ENCODE results near the gene CALHM3. TPM values are rescaled to one million over a fixed set of nuclear protein-coding genes. Genes with fewer than 3 reads are reported as not detected.
"Not testable (repeated sequence)": the region's sequence is repeated elsewhere in the genome, so short reads cannot be mapped to it uniquely, and the experiment has no call there.

The CALHM3 gene
- polyA plus RNA-seq, 1 donor, result not detected

GRCh38 chr10:103502849-103503660 is 24.0 kb upstream of the CALHM3 start:
- no peak for DNase-seq

GRCh38 chr10:103501186-103501585 is 22.1 kb upstream of the CALHM3 start:
- DNase-seq, result no peak

GRCh38 chr10:103500481-103500880 is 21.4 kb upstream of the CALHM3 start:
- no peak for DNase-seq

- no peak for DNase-seq
These were observed 20.8 kb upstream of the CALHM3 start for GRCh38 chr10:103499881-103500280.

GRCh38 chr10:103498936-103499638 is 20.0 kb upstream of the CALHM3 start:
- DNase-seq, result no peak

GRCh38 chr10:103497161-103497915 is 18.3 kb upstream of the CALHM3 start:
- DNase-seq, result no peak

- DNase-seq, result no peak
These were observed 16.3 kb upstream of the CALHM3 start for GRCh38 chr10:103495321-103495720.

- DNase-seq, result no peak
These were observed 15.2 kb upstream of the CALHM3 start for GRCh38 chr10:103493916-103494877.

- DNase-seq, result peak; percentile 52
These were observed 14.4 kb upstream of the CALHM3 start, which contains the start of gene NEURL1 for GRCh38 chr10:103493362-103493915. NEURL1 (plus strand) TSS chr10:103493705; CDS start chr10:103494388, 683 bp downstream.

GRCh38 chr10:103492655-103493261 is 13.7 kb upstream of the CALHM3 start:
- DNase-seq, result no peak

- peak; percentile 46 for DNase-seq
These were observed 12.8 kb upstream of the CALHM3 start for GRCh38 chr10:103491729-103492364.

GRCh38 chr10:103490986-103491314 is 11.9 kb upstream of the CALHM3 start:
- no peak for DNase-seq

- no peak for DNase-seq
These were observed 8.3 kb upstream of the CALHM3 start for GRCh38 chr10:103487410-103487708.

- DNase-seq, result not testable (repeated sequence)
These were observed 7.8 kb upstream of the CALHM3 start for GRCh38 chr10:103486635-103487409.

GRCh38 chr10:103481974-103482531 is 3.0 kb upstream of the CALHM3 start:
- peak; percentile 45 for DNase-seq

GRCh38 chr10:103480521-103480920 is 1.5 kb upstream of the CALHM3 start:
- no peak for DNase-seq

GRCh38 chr10:103478671-103479070 is 369 bp downstream of the CALHM3 start:
- no peak for DNase-seq

GRCh38 chr10:103476046-103476768 is 2.8 kb downstream of the CALHM3 start:
- DNase-seq, result no peak

- DNase-seq, result no peak
These were observed 3.6 kb downstream of the CALHM3 start for GRCh38 chr10:103475437-103475836.
